Ureter (tissue), 1 donor: Measurements from ENCODE around the gene SETD5. TPM values are rescaled to one million over a fixed set of nuclear protein-coding genes. Genes with fewer than 3 reads are reported as not detected.

Experiments used
- DNase-seq: peaks from one replicate; pipeline ENCODE4 v3.0.0-alpha.2; 2020; ENCODE audit warnings: low spot score
- total RNA-seq: library from RNA; stranded (reverse); gene quantifications from one replicate; pipeline ENCODE4 v1.2.4, GENCODE V29; 2023
- donor health status: DM: yes; HTN: yes; CAD: no.

SETD5 gene
- total RNA-seq, 1 donor from 2014 or later, result 182 TPM

GRCh38 chr3:9514956-9515355 is 117.5 kb downstream of the SETD5 start:
- no peak for DNase-seq

GRCh38 chr3:9525078-9525477 is 127.7 kb downstream of the SETD5 start:
- no peak for DNase-seq

Other genes starting within 250 kb of the SETD5 start
- gene SRGAP3, start 148.0 kb upstream of the SETD5 start, total RNA-seq, result 51.2 TPM
- 45.0 TPM for gene THUMPD3, start 34.6 kb upstream of the SETD5 start, total RNA-seq
- not detected for gene LHFPL4, start 156.2 kb downstream of the SETD5 start, total RNA-seq